ENCODE measurements around the gene MALT1.
"Not testable (repeated sequence)": the region's sequence is repeated elsewhere in the genome, so short reads cannot be mapped to it uniquely, and the experiment has no call there.

Gene MALT1

GRCh38 chr18:58671111-58671631 lies at the start of gene MALT1:
Gene MALT1 (plus strand): TSS chr18:58671465. CDS start chr18:58671644, 179 bp downstream.
- DNase-seq = peak; percentile 96 to 97

- no peak for DNase-seq
Observed at GRCh38 chr18:58624011-58624410, 47.3 kb upstream of the MALT1 start.

GRCh38 chr18:58625839-58626238 lies 45.4 kb upstream of the MALT1 start:
- DNase-seq = no peak

DNA sequence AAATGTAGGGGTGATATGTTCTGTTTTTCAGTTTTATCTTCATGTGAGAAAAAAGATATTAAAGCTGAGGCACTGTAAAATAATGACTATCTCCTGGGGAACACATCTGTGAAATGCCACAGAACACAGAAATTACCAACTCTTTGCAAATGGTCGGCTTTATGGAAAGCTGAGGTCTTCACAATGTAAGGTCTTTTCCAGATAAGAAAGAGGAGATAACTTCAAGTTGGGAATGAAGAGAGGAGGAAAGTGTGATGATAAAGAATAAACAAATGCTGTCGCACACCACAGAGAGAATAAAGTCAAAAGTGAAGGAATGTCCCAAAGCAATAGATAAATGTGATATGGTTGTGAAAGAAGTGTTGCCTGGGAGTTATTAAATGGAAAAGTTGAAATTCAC lies 41.2 kb upstream of the MALT1 start:
- no peak for DNase-seq

DNA sequence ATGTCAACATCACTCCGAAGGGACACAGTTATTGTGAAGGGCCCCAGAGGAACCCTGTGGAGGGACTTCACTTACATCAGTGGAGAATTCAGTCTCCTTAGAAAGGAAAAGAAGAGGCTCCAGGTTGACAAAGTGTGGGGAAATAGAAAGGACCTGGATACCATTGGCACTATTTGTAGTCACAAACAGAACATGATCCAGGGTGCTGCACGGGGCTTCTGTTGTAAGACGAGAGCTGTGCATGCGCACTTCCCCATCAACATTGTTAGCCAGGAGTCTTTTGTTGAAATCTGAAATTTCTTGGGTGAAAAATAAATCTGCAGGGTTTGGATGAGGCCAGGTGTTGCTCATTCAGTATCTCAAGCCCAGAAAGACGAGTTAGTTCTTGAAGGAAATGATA lies 40.0 kb upstream of the MALT1 start:
- DNase-seq = no peak

DNA sequence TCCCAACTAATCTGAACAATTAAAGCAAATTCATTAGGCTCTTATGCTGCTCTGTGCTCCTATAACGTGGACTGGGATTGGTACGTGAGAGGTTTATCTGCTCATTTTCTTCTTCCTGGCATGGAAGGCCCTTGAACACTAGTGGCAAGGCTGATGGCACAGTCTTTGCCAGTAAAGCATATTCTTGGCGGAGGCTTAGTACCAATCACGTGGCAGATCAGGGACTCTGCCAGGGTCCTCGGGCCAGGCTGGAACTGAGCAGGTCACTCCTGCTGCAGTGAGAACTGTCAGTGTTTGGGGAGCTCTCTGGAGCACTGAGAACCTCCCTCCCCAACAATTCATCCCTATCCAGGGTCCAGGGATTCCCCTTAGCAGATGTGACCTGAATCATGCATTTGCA lies 38.7 kb upstream of the MALT1 start:
- DNase-seq = no peak

- no peak for DNase-seq
Observed at GRCh38 chr18:58633874-58634273, 37.4 kb upstream of the MALT1 start.

DNA sequence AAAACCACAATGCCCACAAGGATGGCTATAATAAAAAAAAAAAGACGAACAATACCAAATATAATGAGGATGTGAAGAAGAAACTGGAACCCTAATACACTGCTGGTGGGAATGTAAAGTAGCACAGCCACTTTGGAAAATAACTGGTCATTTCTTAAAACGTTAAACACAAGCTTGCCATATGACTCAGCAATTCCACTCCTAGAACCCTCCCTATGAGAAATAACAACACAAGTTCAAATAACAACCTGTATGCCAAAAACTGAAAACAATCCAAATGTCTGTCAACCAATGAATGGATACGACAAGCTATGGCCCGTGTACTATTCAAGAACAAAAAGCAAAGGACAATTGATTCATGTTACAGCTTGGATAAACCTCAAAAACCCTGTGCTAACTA lies 35.4 kb upstream of the MALT1 start:
- DNase-seq = no peak

- DNase-seq = no peak
Observed at GRCh38 chr18:58637197-58637596, 34.1 kb upstream of the MALT1 start.

GRCh38 chr18:58637946-58638345 lies 33.3 kb upstream of the MALT1 start:
- DNase-seq = no peak

- DNase-seq = no peak
Observed at GRCh38 chr18:58638441-58638840, 32.8 kb upstream of the MALT1 start.

DNA sequence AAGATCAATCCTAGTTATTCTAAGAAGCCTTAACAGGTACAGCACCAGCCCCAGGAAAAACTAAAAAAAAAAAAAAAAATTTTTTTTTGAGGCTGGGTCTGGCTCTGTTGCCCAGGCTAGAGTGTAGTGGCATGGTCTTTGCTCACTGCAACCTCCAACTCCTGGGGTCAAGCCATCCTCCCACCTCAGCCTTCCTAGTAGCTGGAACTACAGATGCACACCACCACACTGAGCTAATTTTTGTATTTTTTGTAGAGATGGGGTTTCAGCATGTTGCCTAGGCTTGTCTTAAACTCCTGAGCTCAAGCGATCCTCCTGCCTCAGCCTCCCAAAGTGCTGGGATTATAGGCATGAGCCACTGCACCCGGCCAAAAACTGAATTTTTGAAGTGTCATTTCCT lies 32.0 kb upstream of the MALT1 start:
- DNase-seq = no peak

DNA sequence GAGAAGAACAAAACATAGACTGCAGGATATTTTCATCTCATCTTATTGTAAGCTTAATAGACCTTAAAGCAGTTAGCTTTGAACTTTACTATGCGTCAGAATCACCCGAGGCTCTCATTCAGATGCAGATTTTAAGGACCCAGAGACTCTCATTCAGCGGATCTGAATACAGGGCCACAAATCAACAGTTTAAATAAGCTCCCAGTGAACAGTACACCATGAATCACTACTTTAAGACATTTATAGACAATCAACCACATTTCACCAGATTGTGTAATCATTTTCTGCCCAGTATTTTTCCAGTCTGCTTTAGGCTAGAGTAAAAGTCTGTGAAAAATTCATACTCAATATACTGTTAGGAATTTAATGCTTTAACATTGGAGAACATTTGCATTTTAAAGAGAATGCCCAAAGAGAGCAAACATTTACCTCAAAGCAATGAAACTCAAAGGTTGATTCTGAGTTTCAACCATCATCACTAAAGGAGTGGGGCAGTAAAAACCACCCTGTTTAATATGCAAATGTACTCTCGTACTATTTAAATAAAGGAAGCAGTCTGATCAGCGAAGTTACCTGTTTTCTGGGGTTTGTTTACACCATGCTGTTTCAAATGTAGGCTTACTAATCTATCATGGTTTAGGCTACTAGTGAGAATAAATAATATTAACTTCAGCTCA lies 31.4 kb upstream of the MALT1 start:
- DNase-seq = no peak

DNA sequence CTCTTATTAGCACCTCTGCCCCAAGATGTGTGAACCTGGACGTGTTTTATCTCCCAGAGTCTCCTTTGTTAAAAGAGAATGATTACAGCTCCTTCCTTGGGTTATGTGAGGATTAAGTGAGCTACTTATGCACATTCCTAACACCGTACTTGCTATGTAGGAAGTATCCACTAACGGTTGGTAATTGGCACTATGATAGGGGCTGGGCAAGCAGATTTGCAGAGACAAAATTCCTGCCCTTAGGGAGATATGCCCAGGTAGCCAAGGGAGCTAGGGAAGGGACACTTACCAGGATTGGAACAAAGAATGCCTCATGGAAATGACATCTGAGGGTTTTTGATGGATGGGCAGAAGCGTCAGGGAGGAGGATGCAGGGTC lies 30.8 kb upstream of the MALT1 start:
- DNase-seq = no peak

DNA sequence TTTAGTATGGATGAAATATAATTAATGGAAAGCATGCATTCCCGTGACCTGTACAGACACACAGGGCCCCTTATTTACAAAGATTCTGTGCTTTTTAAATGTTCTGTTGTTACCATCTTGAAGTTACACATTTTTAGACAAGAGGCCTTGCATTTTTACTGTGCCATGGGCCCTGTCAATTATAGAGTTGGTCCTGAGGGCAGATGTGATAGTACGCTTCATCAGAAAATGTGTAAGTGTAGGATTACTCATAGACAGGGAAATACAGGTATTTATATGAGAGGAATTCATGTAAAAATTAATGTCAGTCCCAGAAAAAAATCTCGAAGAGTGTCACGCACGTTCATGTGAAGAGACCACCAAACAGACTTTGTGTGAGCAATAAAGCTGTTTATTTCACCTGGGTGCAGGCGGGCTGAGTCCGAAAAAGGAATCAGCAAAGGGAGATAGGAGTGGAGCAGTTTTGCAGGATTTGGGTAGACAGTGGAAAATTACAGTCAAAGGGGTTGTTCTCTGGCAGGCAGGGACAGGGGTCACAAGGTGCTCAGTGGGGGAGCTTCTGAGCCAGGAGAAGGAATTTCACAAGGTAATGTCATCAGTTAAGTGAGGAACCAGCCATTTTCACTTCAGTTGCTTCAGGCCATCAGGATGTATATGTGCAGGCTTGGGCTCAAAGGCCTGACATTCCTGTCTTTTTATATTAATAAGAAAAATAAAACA lies 30.2 kb upstream of the MALT1 start:
- no peak for DNase-seq

GRCh38 chr18:58643557-58643956 lies 27.7 kb upstream of the MALT1 start:
- DNase-seq = not testable (repeated sequence)

GRCh38 chr18:58645398-58645797 lies 25.9 kb upstream of the MALT1 start:
- no peak for DNase-seq

DNA sequence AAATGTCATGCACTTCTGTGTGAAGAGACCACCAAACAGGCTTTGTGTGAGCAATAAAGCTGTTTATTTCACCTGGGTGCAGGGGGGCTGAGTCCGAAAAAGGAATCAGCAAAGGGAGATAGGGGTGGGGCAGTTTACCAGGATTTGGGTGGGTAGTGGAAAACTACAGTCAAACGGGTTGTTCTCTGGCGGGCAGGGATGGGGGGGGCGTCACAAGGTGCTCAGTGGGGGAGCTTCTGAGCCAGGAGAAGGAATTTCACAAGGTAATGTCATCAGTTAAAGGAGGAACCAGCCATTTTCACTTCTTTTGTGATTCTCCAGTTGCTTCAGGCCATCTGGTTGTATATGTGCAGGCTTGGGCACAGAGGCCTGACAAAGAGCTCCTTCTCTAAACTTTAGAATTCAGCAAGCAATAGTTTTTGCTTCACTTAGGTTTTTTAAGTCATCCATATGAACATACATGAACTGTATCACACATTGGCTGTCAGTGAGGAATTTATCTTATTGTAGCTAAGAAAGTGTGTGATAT lies 24.9 kb upstream of the MALT1 start:
- no peak for DNase-seq

DNA sequence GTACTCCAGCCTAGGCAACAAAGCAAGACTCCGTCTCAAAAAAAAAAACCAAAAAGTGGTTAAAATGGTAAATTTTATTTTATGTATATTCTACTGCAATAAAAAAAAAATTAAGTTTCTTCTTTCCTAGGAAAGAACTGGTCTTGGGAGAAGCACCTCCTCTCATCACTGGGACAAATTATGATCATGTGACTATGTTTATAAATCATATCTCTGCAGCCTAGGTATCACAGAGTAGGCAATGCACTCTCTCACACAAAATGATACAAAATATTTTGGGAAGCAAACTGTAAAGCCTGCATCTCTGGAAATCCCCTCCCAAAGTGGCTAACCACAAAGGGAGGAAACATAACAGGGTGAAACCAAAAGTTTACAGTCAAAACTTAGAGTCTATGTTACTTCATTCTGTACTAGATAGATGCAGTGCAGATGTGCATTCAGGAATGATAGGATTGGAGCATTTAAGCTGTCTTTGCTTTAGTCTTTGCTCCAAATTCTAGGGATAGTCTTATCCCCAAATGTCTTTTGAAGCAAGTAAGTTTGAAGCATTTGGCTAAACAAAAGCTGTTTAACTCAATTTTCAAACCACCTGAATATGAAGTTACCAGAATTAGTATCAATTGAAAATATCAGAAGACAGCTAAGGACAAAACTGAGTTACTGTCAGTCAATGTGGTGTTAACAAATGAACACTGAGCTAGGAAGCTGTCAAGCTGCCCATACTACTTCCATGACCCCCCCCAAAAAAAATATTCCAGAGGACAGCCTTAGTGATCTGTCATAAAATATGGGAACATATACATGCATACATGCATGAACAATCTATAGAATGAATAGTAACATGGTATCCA lies 21.1 kb upstream of the MALT1 start:
- no peak for DNase-seq

- DNase-seq = not testable (repeated sequence)
Observed at GRCh38 chr18:58650830-58651229, 20.4 kb upstream of the MALT1 start.

- DNase-seq = not testable (repeated sequence)
Observed at GRCh38 chr18:58653144-58653722, 18.0 kb upstream of the MALT1 start.

DNA sequence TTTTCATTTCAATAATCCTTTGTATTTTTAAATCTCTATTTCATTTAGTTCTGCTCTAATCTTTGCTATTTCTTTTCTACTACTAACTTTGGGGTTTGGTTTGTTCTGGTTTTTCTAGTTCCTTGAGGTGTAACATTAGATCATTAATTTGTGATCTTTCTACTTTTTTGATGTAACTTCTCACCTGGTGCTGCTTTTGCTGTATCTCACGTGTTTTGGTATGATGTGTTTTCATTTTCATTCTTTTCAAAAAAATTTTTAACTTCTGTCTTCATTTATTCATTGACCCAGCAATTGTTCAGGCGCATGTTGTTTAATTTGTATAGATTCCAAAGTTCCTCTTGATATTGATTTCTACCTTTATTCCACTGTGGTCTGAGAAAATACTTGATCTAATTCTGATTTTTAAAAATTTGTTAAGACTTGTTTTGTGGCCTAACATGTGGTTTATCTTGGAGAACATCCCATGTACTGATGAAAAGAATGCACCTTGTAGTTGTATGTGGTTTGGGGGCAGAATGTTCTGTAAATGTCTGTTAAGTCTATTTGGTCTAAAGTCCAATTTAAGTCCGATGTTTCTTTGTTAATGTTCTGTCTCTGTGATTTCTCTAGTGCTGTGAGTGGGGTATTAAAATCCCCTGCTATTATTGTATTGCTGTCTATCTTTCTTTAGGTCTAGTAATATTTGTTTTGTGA lies 17.3 kb upstream of the MALT1 start:
- DNase-seq = no peak

All from activated T-cell treated with anti-CD3 and anti-CD28 coated beads, Interleukin-2, amount 50 U/mL, for 48 hours (primary cell).